ENCODE measurements around the gene MOK. TPM values are rescaled to one million over a fixed set of nuclear protein-coding genes. Genes with fewer than 3 reads are reported as not detected.

MOK gene
- total RNA-seq, 1 experiment from 2014 or later: 2.0 TPM

GRCh38 chr14:102348376-102348775 is 43.4 kb upstream of the MOK start (continued):
- TF ChIP-seq IRF2 (CRISPR knock-in tag; IDR thresholded peaks at IDR 0.05; ENCODE audit: borderline replicate concordance, low read depth) (no peak), ZNF532 (CRISPR knock-in tag; IDR thresholded peaks at IDR 0.05; ENCODE audit: borderline replicate concordance) (no peak), ZNF423 (CRISPR knock-in tag; IDR thresholded peaks at IDR 0.05) (no peak)
- TF ChIP-seq, protein P1, sequence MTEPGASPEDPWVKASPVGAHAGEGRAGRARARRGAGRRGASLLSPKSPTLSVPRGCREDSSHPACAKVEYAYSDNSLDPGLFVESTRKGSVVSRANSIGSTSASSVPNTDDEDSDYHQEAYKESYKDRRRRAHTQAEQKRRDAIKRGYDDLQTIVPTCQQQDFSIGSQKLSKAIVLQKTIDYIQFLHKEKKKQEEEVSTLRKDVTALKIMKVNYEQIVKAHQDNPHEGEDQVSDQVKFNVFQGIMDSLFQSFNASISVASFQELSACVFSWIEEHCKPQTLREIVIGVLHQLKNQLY (CRISPR knock-in tag; IDR thresholded peaks at IDR 0.05): no peak
- TF ChIP-seq, protein P2, sequence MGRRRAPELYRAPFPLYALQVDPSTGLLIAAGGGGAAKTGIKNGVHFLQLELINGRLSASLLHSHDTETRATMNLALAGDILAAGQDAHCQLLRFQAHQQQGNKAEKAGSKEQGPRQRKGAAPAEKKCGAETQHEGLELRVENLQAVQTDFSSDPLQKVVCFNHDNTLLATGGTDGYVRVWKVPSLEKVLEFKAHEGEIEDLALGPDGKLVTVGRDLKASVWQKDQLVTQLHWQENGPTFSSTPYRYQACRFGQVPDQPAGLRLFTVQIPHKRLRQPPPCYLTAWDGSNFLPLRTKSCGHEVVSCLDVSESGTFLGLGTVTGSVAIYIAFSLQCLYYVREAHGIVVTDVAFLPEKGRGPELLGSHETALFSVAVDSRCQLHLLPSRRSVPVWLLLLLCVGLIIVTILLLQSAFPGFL (CRISPR knock-in tag; IDR thresholded peaks at IDR 0.05; ENCODE audit: borderline replicate concordance): no peak

DNA sequence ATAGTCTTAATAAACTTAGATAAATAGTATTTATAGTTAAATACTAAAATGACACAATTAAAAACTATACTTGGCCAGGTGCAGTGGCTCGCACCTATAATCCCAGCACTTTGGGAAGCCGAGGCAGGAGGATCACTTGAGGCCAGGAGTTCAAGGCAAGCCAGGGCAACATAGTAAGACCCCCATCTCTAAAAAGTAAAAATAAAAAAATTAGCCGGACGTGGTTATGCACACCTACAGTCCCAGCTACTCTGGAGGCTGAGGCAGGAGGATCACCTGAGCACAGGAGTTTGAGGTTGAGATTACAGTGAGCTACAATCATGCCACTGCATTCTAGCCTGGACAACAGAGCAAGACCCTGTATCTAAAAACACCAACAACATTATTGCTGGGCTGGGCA is 41.7 kb upstream of the MOK start:
- Mint-ChIP-seq H3K4me1 (no peaks in the 10 kb centered on the region), H3K9me3 (no peaks in the 10 kb centered on the region), H3K36me3 (peaks cover 28% of the 10 kb centered on the region)

More for the DNA sequence above, 41.7 kb upstream of the MOK start:
- no peak for DNase-seq (ENCODE audit: low spot score)
- Mint-ChIP-seq H3K27ac (no peak overlapping the region), H3K27me3 (ENCODE audit: low read depth) (no peaks in the 10 kb centered on the region), H3K4me3 (no peak overlapping the region)
- no peak for TF ChIP-seq CBFB (CRISPR knock-in tag; IDR thresholded peaks at IDR 0.05; ENCODE audit: low read depth)
- no peak for TF ChIP-seq EMX1 (CRISPR knock-in tag; IDR thresholded peaks at IDR 0.05)
- no peak for TF ChIP-seq CREM (CRISPR knock-in tag; IDR thresholded peaks at IDR 0.05)
- TF ChIP-seq FOXP4 (CRISPR knock-in tag; IDR thresholded peaks at IDR 0.05): no peak
- no peak for TF ChIP-seq MXD4 (CRISPR knock-in tag; IDR thresholded peaks at IDR 0.05; ENCODE audit: borderline replicate concordance)
- no peak for TF ChIP-seq NR3C1 (CRISPR knock-in tag; conservative IDR thresholded peaks at IDR 0.05; ENCODE audit: low read depth)
- no peak for TF ChIP-seq E2F4 (CRISPR knock-in tag; IDR thresholded peaks at IDR 0.05; ENCODE audit: borderline replicate concordance, low read depth)
- TF ChIP-seq KAT7 (CRISPR knock-in tag; IDR thresholded peaks at IDR 0.05; ENCODE audit: borderline replicate concordance): no peak
- TF ChIP-seq GTF2I (CRISPR knock-in tag; conservative IDR thresholded peaks at IDR 0.05): no peak
- TF ChIP-seq FOXJ3 (CRISPR knock-in tag; IDR thresholded peaks at IDR 0.05; ENCODE audit: borderline replicate concordance): no peak
- TF ChIP-seq NFYB (CRISPR knock-in tag; conservative IDR thresholded peaks at IDR 0.05; ENCODE audit: low read depth): no peak
- TF ChIP-seq CTCF (IDR thresholded peaks at IDR 0.05): no peak
- TF ChIP-seq GRHL2 (CRISPR knock-in tag; IDR thresholded peaks at IDR 0.05; ENCODE audit: insufficient replicate concordance, severe bottlenecking): no peak
- TF ChIP-seq ZBTB21 (CRISPR knock-in tag; IDR thresholded peaks at IDR 0.05; ENCODE audit: borderline replicate concordance): no peak
- TF ChIP-seq CREB1 (CRISPR knock-in tag; IDR thresholded peaks at IDR 0.05): no peak
- ChIA-PET CTCF (no interaction called here), POLR2A (interaction anchor here (0.6 kb wide), 1 partner anchor 500 kb away, joined by 4 read pairs; no protein-coding TSS in a partner anchor)
- ATAC-seq: no peak

Data from WTC11 (cell line).